Stimulated activated CD8-positive, alpha-beta memory T cell treated with anti-CD3 and anti-CD28 coated beads, Interleukin-2, amount 100 ng/mL, for 48 hours (primary cell): ENCODE results near the gene CTNNA3.

Experiments used
- DNase-seq, 2 donors: peaks; one replicate each; pipeline ENCODE4 v3.0.0-alpha.2; 2020; ENCODE audit warnings: low read depth in 2 of 2

CTNNA3 gene

GRCh38 chr10:67665491-67665890 lies 30.5 kb downstream of the CTNNA3 start:
- DNase-seq: no peak

DNA sequence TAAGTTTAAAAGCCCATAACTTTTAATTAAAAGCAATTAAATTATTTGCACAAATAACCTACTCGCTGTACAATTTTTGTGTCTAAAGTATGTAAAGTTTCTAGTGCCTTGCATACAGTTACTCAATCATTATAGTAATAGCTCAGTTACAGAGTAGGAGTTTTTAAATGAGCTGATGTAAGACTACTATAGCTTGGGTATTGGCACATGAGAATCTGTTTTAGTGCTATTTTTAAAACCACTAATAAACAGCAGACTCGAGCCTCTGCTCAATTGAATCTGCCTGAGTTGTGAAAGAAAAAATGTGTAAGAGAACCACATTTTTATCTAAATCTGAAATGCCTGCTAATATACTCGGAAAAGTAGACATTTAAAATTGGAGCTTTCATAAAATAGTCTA lies 31.1 kb downstream of the CTNNA3 start:
- DNase-seq: no peak

GRCh38 chr10:67663449-67664087 lies 32.4 kb downstream of the CTNNA3 start:
- DNase-seq: no peak

DNA sequence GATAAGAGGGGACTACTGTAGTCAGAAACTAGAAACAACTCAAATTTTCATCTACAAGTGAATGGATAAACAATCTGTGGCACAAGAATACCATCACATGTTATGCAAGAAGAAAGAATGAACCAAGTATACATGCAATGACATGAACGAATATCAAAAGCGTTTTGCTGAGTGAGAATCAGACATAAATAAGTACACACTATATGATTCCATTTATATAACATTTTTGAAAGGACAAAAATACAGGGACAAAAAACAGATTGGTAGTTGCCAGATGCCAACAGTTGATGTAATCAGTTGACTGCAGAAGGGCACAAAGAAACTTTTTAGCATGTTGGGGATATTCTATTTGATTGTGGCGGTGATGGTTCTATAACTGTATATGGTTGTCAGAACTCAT lies 33.6 kb downstream of the CTNNA3 start:
- DNase-seq: no peak

- no peak for DNase-seq
Measured at GRCh38 chr10:67659497-67659896, 36.5 kb downstream of the CTNNA3 start.

- no peak for DNase-seq
Measured at GRCh38 chr10:67657775-67658174, 38.2 kb downstream of the CTNNA3 start.

DNA sequence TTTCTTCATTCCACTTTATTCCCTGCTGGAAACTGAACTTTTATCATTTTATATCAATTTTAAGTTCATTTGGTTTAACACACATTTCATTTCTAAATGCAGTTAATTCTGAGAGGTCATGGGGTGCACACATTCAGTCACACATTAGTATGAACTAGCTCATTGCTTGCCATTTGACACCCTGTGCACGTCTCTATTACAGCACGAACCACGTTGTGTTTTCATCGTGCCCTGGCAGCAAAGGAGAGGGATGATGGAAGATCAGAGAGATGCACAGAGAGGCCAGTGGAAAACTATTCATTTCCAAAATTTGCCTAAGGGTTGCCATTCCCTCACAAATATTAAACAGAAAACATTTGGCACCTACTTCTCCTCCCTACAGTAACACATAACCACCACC lies 45.4 kb downstream of the CTNNA3 start:
- DNase-seq: no peak

GRCh38 chr10:67648613-67649229 lies 47.3 kb downstream of the CTNNA3 start:
- no peak for DNase-seq

DNA sequence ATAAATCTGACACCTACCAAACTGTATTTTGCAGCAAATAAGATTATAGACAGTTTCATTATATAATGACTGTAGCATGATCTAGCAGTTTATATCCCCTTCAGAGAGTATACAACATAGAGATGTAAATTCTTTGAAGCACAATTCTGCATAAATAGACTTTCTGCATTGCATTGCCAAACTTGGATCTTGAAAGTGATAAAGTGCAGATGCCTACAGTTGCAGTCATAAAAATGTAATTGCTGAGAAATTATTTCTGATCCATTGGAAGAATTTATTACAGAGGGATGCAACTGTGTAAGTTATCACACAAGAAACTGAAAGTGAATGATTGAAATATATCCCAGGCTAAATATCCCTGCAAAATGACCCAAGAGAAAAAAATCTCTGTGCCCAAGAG lies 65.1 kb downstream of the CTNNA3 start:
- DNase-seq: no peak

GRCh38 chr10:67629461-67629971 lies 66.5 kb downstream of the CTNNA3 start:
- no peak for DNase-seq

- no peak for DNase-seq
Measured at GRCh38 chr10:67622984-67623383, 73.0 kb downstream of the CTNNA3 start.

GRCh38 chr10:67622511-67622910 lies 73.5 kb downstream of the CTNNA3 start:
- no peak for DNase-seq

DNA sequence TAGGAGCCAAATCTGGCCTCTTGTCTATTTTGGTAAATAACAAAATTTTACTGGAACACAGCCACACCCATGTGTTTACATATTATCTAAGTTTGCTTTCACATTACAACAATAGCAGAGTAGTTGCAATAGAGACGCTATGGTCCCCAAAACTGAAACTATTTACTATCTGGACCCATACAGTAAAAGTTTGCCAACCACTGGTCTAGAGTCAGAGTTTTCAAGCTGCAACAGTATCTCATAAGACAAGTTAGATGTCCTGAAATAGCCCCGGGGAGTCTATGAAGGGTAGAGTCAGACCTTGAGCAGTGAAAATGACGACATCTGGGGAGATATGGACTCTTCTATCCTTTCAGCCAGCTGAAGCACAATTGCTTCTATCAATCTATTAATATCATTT lies 74.2 kb downstream of the CTNNA3 start:
- DNase-seq: no peak

DNA sequence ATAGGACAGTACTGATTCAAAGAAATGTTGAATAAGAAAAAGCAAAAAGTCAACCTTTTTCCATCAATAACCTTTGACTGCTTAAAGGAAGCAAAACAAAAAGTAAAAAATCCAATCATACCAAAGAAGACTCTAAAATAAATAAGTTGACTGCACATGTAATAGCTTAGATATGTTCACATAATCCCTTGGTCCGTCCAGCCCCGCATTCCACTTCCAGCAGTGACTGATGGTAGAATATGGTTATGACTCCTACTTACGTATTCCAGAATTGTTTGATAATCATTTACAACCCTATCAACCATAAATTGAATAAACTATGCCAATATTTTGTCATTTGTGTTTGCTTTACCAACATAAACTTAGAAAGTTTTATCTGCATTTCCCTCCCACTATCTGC lies 77.9 kb downstream of the CTNNA3 start:
- DNase-seq: no peak

- DNase-seq: peak; percentile 14 to 30
Measured at GRCh38 chr10:67612577-67613537, 83.1 kb downstream of the CTNNA3 start.

DNA sequence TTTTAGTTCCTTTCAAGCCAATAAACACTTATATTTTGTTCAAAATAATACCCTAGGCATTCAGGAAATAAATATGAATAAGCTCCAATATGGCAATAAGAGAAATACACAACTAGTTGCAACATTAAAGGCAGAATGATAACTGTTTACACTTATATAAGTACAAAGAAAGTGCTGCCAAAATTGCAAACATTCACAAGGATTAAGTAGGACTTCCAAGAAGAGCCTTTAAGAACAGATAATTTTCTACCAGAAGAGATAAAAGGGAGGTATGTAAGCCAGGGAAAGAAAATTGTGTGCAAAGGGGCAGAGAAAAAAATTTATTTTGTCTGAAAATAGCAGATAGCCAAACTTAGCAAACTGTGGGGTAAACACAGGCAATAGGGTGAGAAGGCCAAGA lies 83.8 kb downstream of the CTNNA3 start:
- no peak for DNase-seq

DNA sequence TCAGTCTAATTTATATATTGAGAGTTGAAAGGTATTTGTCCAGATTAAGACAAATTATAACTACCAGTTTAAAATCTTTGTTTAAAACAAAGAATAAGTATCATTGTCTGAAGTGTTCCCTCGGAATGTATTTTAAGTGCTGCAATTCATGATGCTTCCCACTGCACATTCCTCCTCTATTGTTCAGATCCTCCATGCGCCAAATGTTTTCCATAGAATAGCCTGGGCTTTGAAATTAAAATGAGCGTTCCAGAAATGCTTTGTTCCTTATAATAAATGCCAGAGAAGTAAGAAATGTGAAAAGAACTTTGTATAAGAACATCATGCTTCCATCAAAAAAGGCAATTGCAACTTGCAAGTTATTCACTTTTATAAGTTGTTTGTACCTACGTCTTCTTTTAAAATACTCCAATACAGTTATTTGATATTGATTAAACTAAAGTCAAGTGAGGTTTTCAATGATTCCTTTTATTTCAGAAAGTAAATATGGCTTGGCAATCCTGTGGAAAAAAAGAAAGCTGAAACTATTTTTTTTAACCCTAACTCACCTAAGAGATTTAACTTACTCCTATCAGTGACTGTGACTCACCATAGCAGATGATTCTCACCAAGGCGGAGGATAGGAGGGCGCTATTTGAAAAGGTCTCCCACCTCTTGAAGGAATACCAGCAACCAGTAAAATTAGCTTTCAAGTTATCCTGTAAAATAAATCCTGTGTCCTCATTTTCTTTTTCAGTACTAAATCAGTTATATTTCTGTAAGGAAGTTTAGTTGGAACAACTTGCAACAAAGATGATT lies 85.8 kb downstream of the CTNNA3 start:
- DNase-seq: no peak

DNA sequence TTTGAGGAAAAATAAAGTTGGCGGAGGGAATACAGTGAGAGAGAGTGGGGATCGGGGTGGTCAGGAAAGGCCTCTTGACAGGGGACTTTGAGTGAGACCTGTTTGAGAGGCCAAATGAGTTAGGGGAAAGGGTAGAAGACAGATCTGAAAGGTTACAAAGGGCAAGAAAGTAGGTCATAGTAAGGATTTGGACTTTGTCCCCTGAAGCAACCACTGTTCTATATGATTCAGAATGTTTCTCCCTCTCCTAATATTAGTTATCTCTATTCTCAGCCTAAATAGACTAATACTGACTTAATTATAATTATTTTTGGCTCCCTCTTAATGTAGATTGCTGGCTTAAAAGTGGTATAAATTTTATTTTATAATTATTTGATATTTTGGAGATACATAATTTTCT lies 88.0 kb downstream of the CTNNA3 start:
- DNase-seq: no peak

- DNase-seq: no peak
Measured at GRCh38 chr10:67607472-67607871, 88.5 kb downstream of the CTNNA3 start.

GRCh38 chr10:67606572-67606971 lies 89.4 kb downstream of the CTNNA3 start:
- DNase-seq: no peak

GRCh38 chr10:67603701-67604100 lies 92.3 kb downstream of the CTNNA3 start:
- DNase-seq: no peak

GRCh38 chr10:67603086-67603485 lies 92.9 kb downstream of the CTNNA3 start:
- no peak for DNase-seq
